B cell (primary cell): ENCODE results near the gene SLC27A5. TPM values are rescaled to one million over a fixed set of nuclear protein-coding genes. Genes with fewer than 3 reads are reported as not detected.

Source experiments
- ATAC-seq: fragments of 200-7000 bp; cut with Tn5 transposase; one replicate; pipeline ENCODE4 v1.10.0; 2021; ENCODE audit warnings: low read depth, mild to moderate bottlenecking, moderate number of reproducible peaks, moderate library complexity
- CTCF ChIA-PET: fragments of 350-600 bp; sonication (Branson Sonifier 250); formaldehyde crosslinking; loops from one replicate; lab custom pipeline; 2021; ENCODE audit warnings: antibody characterized with exemption, inconsistent platforms; lab: Charles Lee
- POLR2A ChIA-PET: fragments of 350-600 bp; sonication (Branson Sonifier 250); formaldehyde crosslinking; loops from one replicate; lab custom pipeline; 2021; ENCODE audit warnings: antibody characterized with exemption; lab: Charles Lee
- DNase-seq: peaks from one replicate; pipeline ENCODE4 v3.0.0; 2013
- H2AFZ ChIP-seq: 2 replicates; pipeline ENCODE4 v1.6.1; 2012; ENCODE audit warnings: mild to moderate bottlenecking, low read depth, low read length; ENCODE audit not compliant: insufficient read depth, poor library complexity, severe bottlenecking
- H3K27ac ChIP-seq, 2 donors: 1 replicate in 1 of 2; 2 replicates in 1 of 2; pipeline ENCODE4 v1.5.1; 2012 to 2013; ENCODE audit warnings: low read length in 2 of 2, mild to moderate bottlenecking in 2 of 2, moderate library complexity in 1 of 2
- H3K27me3 ChIP-seq, 4 experiments: fragments of 200-600 bp in 1 of 4; sonication (generic) in 1 of 4; replicated peaks in 1 of 4; 1 replicate in 2 of 4; 2 replicates in 2 of 4; pipeline versions ENCODE4 v1.6.1 to v1.7.0; 2013 to 2016; ENCODE audit warnings: low read length in 3 of 4, mild to moderate bottlenecking in 2 of 4, mixed read lengths in 1 of 4, moderate library complexity in 1 of 4; ENCODE audit not compliant: insufficient read depth in 4 of 4, control insufficient read depth in 3 of 4; ENCODE audit errors: control extremely low read depth in 1 of 4
- H3K36me3 ChIP-seq, 2 experiments: replicated peaks in 1 of 2; 1 replicate in 1 of 2; 2 replicates in 1 of 2; pipeline versions ENCODE4 v1.6.1 to v1.7.1; 2013; ENCODE audit warnings: low read length in 1 of 2; ENCODE audit not compliant: insufficient read depth in 2 of 2, control insufficient read depth in 1 of 2; ENCODE audit errors: control extremely low read depth in 1 of 2, extremely low read depth in 1 of 2
- H3K4me1 ChIP-seq, 2 donors: fragments of 200-600 bp in 1 of 2; sonication (generic) in 1 of 2; 1 replicate in 1 of 2; 2 replicates in 1 of 2; pipeline versions ENCODE4 v1.5.1 to v1.6.1; 2013 to 2017; ENCODE audit warnings: low read length in 2 of 2; ENCODE audit not compliant: control insufficient read depth in 2 of 2, insufficient read depth in 2 of 2
- H3K4me2 ChIP-seq: replicated peaks from 2 replicates; pipeline ENCODE3; 2012; ENCODE audit warnings: mild to moderate bottlenecking, low read depth, low read length; ENCODE audit not compliant: poor library complexity, severe bottlenecking
- H3K4me3 ChIP-seq, 5 experiments: fragments of 200-600 bp in 1 of 5; sonication (generic) in 1 of 5; 1 replicate in 3 of 5; 2 replicates in 2 of 5; pipeline versions ENCODE4 v1.5.1 to v1.7.0; 2011 to 2016; ENCODE audit warnings: low read length in 4 of 5, mild to moderate bottlenecking in 4 of 5, low read depth in 2 of 5, control low read depth in 1 of 5, moderate library complexity in 1 of 5; ENCODE audit not compliant: insufficient read depth in 1 of 5; ENCODE audit errors: control extremely low read depth in 1 of 5, extremely low read depth in 1 of 5
- H3K79me2 ChIP-seq: fragments of 200-600 bp; sonication (generic); one replicate; pipeline ENCODE4 v1.6.0; 2016; ENCODE audit warnings: low read length; ENCODE audit not compliant: control insufficient read depth, insufficient read depth
- H3K9ac ChIP-seq: fragments of 200-600 bp; sonication (generic); 2 replicates; pipeline ENCODE4 v1.6.1; 2017; ENCODE audit warnings: mild to moderate bottlenecking, low read length, moderate library complexity
- H3K9me3 ChIP-seq, 3 donors: one replicate each; pipeline versions ENCODE4 v1.6.1 to v1.7.1; 2013; ENCODE audit warnings: low read length in 2 of 3; ENCODE audit not compliant: control insufficient read depth in 2 of 3, insufficient read depth in 1 of 3; ENCODE audit errors: control extremely low read depth in 1 of 3
- H4K20me1 ChIP-seq: 2 replicates; pipeline ENCODE4 v1.6.0; 2012; ENCODE audit warnings: mild to moderate bottlenecking, low read length; ENCODE audit not compliant: insufficient read depth, control insufficient read depth, poor library complexity, severe bottlenecking
- H3K27ac Mint-ChIP-seq: one replicate; pipeline ENCODE4 v1.8.0; 2021; ENCODE audit warnings: mixed read lengths
- H3K27me3 Mint-ChIP-seq: one replicate; pipeline ENCODE4 v1.8.0; 2021; ENCODE audit warnings: mixed read lengths
- H3K4me1 Mint-ChIP-seq: one replicate; pipeline ENCODE4 v1.8.0; 2021; ENCODE audit warnings: mixed read lengths
- H3K4me3 Mint-ChIP-seq: one replicate; pipeline ENCODE4 v1.8.0; 2021; ENCODE audit warnings: mixed read lengths
- H3K9me3 Mint-ChIP-seq: one replicate; pipeline ENCODE4 v1.8.0; 2022; ENCODE audit warnings: mixed read lengths; ENCODE audit not compliant: insufficient read depth
- EZH2 ChIP-seq: IDR thresholded peaks from 2 replicates; pipeline ENCODE4 v1.6.1; 2012; ENCODE audit warnings: borderline replicate concordance, low read depth, mild to moderate bottlenecking, moderate library complexity, low read length; ENCODE audit not compliant: insufficient read depth, poor library complexity, severe bottlenecking
- WGBS: methylation state at CpG from one replicate; pipeline ENCODE4 v1.1.5; 2013; ENCODE audit warnings: missing lambda C conversion rate; ENCODE audit not compliant: insufficient coverage; 5-methylcytosine and 5-hydroxymethylcytosine counted together
- intact Hi-C: fragments of 100-400 bp; cut with micrococcal nuclease; formaldehyde crosslinking; loops from one replicate; pipeline ENCODE4 v1.10.0; 2022
- polyA plus RNA-seq: library from polyadenylated mRNA; depleted of rRNA; stranded (reverse); fragments of >200 nt; gene quantifications from 2 replicates; pipeline ENCODE4 v1.2.3, GENCODE V29; 2012
- total RNA-seq, 2 donors: library from RNA; stranded (reverse); fragments of 120-200 nt in 1 of 2; gene quantifications; 1 replicate in 1 of 2; 2 replicates in 1 of 2; pipeline versions ENCODE4 v1.2.3 to v1.2.4, GENCODE V29; 2013 to 2022
- TF ChIP-seq, protein P1 (sequence below): fragments of 200-600 bp; IDR thresholded peaks from one replicate; pipeline ENCODE4 v1.8.0; 2022; ENCODE audit warnings: antibody characterized with exemption, mild to moderate bottlenecking

The SLC27A5 gene
- total and polyA plus RNA-seq, 2 donors (not counting 1 experiment from before 2014, with no cell fraction given): 8.9 to 11.8 TPM

DNA sequence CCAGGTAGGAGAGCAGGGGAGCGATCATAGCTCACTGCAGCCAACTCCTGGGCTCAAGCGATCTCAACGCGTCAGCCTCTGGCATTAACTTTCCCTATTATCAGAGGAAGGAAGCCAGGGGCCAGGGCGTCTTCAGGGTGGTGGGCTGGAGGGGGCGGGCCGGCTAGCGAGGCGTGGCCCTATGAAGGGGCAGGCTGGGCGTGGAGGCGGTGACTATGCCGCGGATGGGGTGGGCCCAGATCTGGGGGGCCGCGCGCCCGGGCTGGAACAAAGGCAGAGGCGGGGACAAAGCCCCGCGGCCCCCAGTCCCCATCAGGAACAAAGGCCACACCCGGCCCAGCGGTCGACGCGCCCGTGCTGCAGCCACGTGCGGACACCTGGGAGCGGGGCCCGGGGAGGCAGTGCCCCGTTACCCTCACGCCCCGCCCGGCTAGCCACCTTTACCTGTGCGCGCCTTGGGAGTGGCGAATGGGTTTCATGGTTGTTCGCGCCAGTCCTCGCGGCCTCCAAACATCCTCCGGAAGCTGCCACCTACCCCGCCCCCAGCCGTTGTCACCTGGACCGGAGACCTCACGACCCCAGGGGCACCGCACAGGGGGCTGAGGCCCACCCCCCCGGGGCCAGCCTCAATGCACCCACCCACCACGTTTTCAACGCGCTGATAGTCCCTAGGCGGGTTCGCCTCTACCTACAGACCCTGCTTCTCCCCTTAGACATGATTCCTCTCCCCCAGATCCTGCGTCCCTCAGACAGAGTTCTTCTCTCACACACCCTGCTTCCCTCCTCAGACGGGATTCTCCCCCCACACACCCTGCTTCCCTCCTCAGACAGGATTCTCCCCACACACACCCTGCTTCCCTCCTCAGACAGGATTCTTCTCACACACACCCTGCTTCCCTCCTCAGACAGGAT, 26.7 kb upstream of the SLC27A5 start:
- Histone ChIP-seq H4K20me1 (no peaks in the 10 kb centered on the region), H2AFZ (peak overlapping the region; percentile 87), H3K4me3 (peak overlapping the region in 4 of 5 experiments; percentile 41 to 64 (median 52)), H3K4me2 (peak overlapping the region; percentile 90), H3K27ac (no peak overlapping the region), H3K9ac (peak overlapping the region; percentile 64), H3K36me3 (no peaks in the 10 kb centered on the region), H3K79me2 (no peaks in the 10 kb centered on the region), H3K9me3 (peaks cover 0 to 5% (median 0%) of the 10 kb centered on the region in 3 donors), H3K27me3 (peaks cover 0 to 40% (median 9%) of the 10 kb centered on the region in 4 experiments), H3K4me1 (peaks cover 12 to 18% of the 10 kb centered on the region in 2 donors)
- Mint-ChIP-seq H3K9me3 (no peaks in the 10 kb centered on the region), H3K27me3 (peaks cover 17% of the 10 kb centered on the region), H3K4me3 (peak overlapping the region; percentile 74), H3K27ac (no peak overlapping the region), H3K4me1 (peaks cover 9% of the 10 kb centered on the region)
- TF ChIP-seq EZH2: no peak
- TF ChIP-seq, protein P1, sequence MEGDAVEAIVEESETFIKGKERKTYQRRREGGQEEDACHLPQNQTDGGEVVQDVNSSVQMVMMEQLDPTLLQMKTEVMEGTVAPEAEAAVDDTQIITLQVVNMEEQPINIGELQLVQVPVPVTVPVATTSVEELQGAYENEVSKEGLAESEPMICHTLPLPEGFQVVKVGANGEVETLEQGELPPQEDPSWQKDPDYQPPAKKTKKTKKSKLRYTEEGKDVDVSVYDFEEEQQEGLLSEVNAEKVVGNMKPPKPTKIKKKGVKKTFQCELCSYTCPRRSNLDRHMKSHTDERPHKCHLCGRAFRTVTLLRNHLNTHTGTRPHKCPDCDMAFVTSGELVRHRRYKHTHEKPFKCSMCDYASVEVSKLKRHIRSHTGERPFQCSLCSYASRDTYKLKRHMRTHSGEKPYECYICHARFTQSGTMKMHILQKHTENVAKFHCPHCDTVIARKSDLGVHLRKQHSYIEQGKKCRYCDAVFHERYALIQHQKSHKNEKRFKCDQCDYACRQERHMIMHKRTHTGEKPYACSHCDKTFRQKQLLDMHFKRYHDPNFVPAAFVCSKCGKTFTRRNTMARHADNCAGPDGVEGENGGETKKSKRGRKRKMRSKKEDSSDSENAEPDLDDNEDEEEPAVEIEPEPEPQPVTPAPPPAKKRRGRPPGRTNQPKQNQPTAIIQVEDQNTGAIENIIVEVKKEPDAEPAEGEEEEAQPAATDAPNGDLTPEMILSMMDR: no peak
- ChIA-PET CTCF (interaction anchor here (1.5 kb wide), 1 partner anchor 19 kb away, joined by 4 read pairs; the partner anchor contains the start of gene ZBTB45), POLR2A (no interaction called here)
- peak; percentile 60 for ATAC-seq
- DNase-seq: peak; percentile 57
- intact Hi-C loops: no loop called here
- WGBS: 1% methylated on average over 52 of the region's 55 CpGs
